Measurements from ENCODE around the gene BMPR1B. TPM values are rescaled to one million over a fixed set of nuclear protein-coding genes. Genes with fewer than 3 reads are reported as not detected.

The BMPR1B gene
- total and polyA plus RNA-seq, 12 donors: 0.04 to 7.8 (median 2.5) TPM

DNA sequence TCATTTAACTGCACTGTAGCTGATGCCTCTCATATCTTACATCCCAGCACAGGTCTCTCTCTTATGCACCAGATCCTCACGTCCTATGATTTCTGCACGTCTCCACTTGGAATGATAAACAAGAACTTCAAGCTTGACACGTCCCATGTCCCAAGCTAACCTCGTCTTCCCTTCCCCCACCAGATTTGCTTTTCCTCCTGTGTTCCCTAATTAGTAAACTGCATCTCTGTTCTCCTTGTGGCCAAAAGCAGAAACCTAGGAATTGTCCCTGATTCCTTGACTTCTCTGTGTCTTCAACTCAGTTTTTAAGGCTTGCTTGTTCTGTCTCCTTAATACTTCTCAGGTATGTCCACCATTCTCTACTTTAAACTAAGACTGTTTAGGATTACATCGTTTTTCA is 171.9 kb downstream of the BMPR1B start:
- no peaks in the 10 kb centered on the region for H3K4me1 ChIP-seq
- no peak overlapping the region for H3K4me3 ChIP-seq
- H3K27me3 ChIP-seq: no peaks in the 10 kb centered on the region
- H3K27ac ChIP-seq: no peak overlapping the region
- no peaks in the 10 kb centered on the region for H3K36me3 ChIP-seq
- H3K9me3 ChIP-seq: no peaks in the 10 kb centered on the region
- 74 to 76% methylated on average over 5 of the region's 5 CpGs for WGBS, 2 donors
- TF ChIP-seq, protein P1, sequence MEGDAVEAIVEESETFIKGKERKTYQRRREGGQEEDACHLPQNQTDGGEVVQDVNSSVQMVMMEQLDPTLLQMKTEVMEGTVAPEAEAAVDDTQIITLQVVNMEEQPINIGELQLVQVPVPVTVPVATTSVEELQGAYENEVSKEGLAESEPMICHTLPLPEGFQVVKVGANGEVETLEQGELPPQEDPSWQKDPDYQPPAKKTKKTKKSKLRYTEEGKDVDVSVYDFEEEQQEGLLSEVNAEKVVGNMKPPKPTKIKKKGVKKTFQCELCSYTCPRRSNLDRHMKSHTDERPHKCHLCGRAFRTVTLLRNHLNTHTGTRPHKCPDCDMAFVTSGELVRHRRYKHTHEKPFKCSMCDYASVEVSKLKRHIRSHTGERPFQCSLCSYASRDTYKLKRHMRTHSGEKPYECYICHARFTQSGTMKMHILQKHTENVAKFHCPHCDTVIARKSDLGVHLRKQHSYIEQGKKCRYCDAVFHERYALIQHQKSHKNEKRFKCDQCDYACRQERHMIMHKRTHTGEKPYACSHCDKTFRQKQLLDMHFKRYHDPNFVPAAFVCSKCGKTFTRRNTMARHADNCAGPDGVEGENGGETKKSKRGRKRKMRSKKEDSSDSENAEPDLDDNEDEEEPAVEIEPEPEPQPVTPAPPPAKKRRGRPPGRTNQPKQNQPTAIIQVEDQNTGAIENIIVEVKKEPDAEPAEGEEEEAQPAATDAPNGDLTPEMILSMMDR (IDR thresholded peaks at IDR 0.05): no peak
- intact Hi-C loops (cut with DNase I): no loop called here
- DNase-seq (no peak), ATAC-seq (no peak)

DNA sequence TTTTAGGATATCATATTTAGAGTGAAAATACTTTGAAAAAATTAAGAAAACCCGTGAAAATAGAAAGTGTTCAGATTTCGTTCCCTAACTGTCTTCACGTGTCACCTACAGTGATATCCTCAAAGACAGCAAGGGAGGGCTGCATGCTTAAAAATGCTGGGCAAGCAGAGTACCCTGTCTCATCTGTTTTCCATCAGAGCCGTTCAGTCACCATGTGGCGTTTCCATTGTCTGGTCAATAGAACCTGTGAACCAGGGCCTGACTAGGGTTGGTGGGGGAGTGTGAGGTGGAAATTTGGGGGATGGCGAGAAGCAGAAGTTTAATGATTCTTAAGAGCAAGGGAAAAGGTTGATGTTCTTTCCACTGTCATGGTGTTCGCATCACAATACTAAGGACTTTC is 173.9 kb downstream of the BMPR1B start:
- H3K27me3 ChIP-seq: peaks cover 0 to 8% (median 0%) of the 10 kb centered on the region in 7 donors
- no peaks in the 10 kb centered on the region for H3K36me3 ChIP-seq
- intact Hi-C loops (cut with DNase I): no loop called here
- H3K9me3 ChIP-seq: no peaks in the 10 kb centered on the region
- WGBS, 2 donors: 84% methylated on average over 7 of the region's 7 CpGs
- DNase-seq (no peak), ATAC-seq (no peak)
- TF ChIP-seq, protein P1 (IDR thresholded peaks at IDR 0.05): no peak
- H3K27ac ChIP-seq: no peak overlapping the region
- no peaks in the 10 kb centered on the region for H3K4me1 ChIP-seq
- no peak overlapping the region for H3K4me3 ChIP-seq

DNA sequence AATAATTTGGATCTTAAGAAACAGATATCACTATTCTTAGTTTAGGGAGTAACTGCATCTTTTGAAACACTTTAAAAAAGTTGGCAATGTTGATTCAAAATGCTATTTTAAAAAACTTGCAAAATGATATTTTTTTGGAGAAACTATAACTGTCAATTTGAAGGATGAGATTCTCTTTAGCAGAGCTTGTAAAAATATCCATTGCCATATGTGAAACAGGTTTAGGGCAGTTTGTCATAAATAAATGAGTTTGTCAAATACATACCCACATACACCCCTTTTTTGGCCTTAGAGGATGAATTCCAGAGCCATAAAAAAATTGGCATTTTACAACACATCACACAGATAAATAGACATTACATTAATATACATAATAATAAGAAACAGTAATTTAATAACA is 174.6 kb downstream of the BMPR1B start:
- Histone ChIP-seq H3K27me3 (peaks cover 0 to 8% (median 0%) of the 10 kb centered on the region in 7 donors), H3K27ac (no peak overlapping the region), H3K36me3 (no peaks in the 10 kb centered on the region), H3K4me3 (no peak overlapping the region), H3K9me3 (no peaks in the 10 kb centered on the region), H3K4me1 (no peaks in the 10 kb centered on the region)
- TF ChIP-seq, protein P1 (IDR thresholded peaks at IDR 0.05): no peak
- DNase-seq: no peak
- no peak for ATAC-seq
- intact Hi-C loops (cut with DNase I): no loop called here

DNA sequence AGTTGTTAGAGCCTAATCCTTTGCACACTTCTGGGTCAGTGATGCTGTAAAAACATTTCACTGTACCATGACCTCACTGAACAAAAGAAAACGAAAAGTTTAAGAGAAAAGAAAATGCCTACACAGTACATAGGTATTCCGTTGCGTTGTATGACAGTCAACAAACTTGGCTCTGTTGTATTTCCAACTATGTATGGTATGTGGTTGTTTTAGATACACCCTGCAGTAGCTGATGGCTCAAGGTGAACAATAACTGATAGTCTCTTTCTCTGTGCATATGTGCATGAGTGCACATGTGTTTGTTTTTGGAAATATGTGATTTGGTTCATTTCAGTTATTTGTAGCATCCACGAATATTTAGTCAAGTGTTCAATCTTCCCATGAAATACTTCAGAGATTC is 176.0 kb downstream of the BMPR1B start:
- TF ChIP-seq, protein P1 (IDR thresholded peaks at IDR 0.05): no peak

More for the DNA sequence above, 176.0 kb downstream of the BMPR1B start:
- Histone ChIP-seq H3K4me1 (no peaks in the 10 kb centered on the region), H3K27ac (no peak overlapping the region), H3K36me3 (no peaks in the 10 kb centered on the region), H3K27me3 (peaks cover 0 to 19% (median 0%) of the 10 kb centered on the region in 7 donors), H3K4me3 (no peak overlapping the region), H3K9me3 (no peaks in the 10 kb centered on the region)
- 59 to 68% methylated on average over 4 of the region's 4 CpGs for WGBS, 2 donors
- intact Hi-C loops (cut with DNase I): no loop called here
- DNase-seq (no peak), ATAC-seq (no peak)
